HG03354 (cell line): ENCODE results near the gene TNRC6C.

Source experiments
- ATAC-seq: cut with Tn5 transposase; IDR thresholded peaks from one replicate; pipeline ENCODE4 v1.9.1; 2021; ENCODE audit warnings: mild to moderate bottlenecking; ENCODE audit not compliant: unreplicated experiment, poor library complexity, severe bottlenecking

TNRC6C gene

GRCh38 chr17:77957857-77958715 lies at the start of gene TNRC6C:
TNRC6C (plus strand) TSS chr17:77958703; CDS start chr17:78004207, 45,504 bp downstream.
- ATAC-seq: peak; percentile 88

GRCh38 chr17:77909236-77909635 lies 49.3 kb upstream of the TNRC6C start:
- ATAC-seq: no peak

GRCh38 chr17:77909816-77910215 lies 48.7 kb upstream of the TNRC6C start:
- no peak for ATAC-seq

GRCh38 chr17:77914385-77915254 lies 43.9 kb upstream of the TNRC6C start:
- ATAC-seq: no peak

GRCh38 chr17:77915594-77916021 lies 42.9 kb upstream of the TNRC6C start:
- no peak for ATAC-seq

GRCh38 chr17:77916264-77916663 lies 42.2 kb upstream of the TNRC6C start:
- ATAC-seq: no peak

- no peak for ATAC-seq
These were observed 41.6 kb upstream of the TNRC6C start for GRCh38 chr17:77916703-77917481.

- ATAC-seq: no peak
These were observed 39.2 kb upstream of the TNRC6C start for GRCh38 chr17:77919276-77919675.

- no peak for ATAC-seq
These were observed 35.4 kb upstream of the TNRC6C start for GRCh38 chr17:77923135-77923534.

GRCh38 chr17:77923776-77924513 lies 34.6 kb upstream of the TNRC6C start:
- ATAC-seq: no peak

- no peak for ATAC-seq
These were observed 33.7 kb upstream of the TNRC6C start for GRCh38 chr17:77924757-77925336.

GRCh38 chr17:77925831-77926543 lies 32.5 kb upstream of the TNRC6C start:
- ATAC-seq: no peak

GRCh38 chr17:77926981-77927380 lies 31.5 kb upstream of the TNRC6C start:
- no peak for ATAC-seq

- no peak for ATAC-seq
These were observed 30.6 kb upstream of the TNRC6C start for GRCh38 chr17:77927777-77928518.

- no peak for ATAC-seq
These were observed 29.9 kb upstream of the TNRC6C start for GRCh38 chr17:77928519-77929179.

- ATAC-seq: no peak
These were observed 29.3 kb upstream of the TNRC6C start for GRCh38 chr17:77929180-77929564.

GRCh38 chr17:77929871-77930436 lies 28.5 kb upstream of the TNRC6C start:
- no peak for ATAC-seq
